ENCODE results near the gene C10orf62.

Gene C10orf62

GRCh38 chr10:97632949-97633884 is 43.7 kb downstream of the C10orf62 start, which contains the start of gene MORN4 (continued):
- TF ChIP-seq ZNF580 (tag by site-specific recombination; IDR thresholded peaks at IDR 0.05) = peak; percentile 95
- no peak for TF ChIP-seq GLI4 (tag by site-specific recombination; IDR thresholded peaks at IDR 0.05)
- no peak for TF ChIP-seq KLF7 (tag by site-specific recombination; IDR thresholded peaks at IDR 0.05; ENCODE audit: borderline replicate concordance)
- no peak for TF ChIP-seq ZNF596 (tag by site-specific recombination; IDR thresholded peaks at IDR 0.05)
- peak; percentile 96 for TF ChIP-seq GLIS2 (tag by site-specific recombination; IDR thresholded peaks at IDR 0.05)
- TF ChIP-seq ZNF48 (tag by site-specific recombination; IDR thresholded peaks at IDR 0.05) = no peak
- 0 out of 2 replicates have a peak, but pooled peaks have one; percentile 35 for TF ChIP-seq HOXD13 (CRISPR knock-in tag; IDR thresholded peaks at IDR 0.05; ENCODE audit: borderline replicate concordance)
- TF ChIP-seq ZBTB26 (tag by site-specific recombination; optimal IDR thresholded peaks at IDR 0.05) = peak; percentile 83
- no peak for TF ChIP-seq ZNF211 (tag by site-specific recombination; IDR thresholded peaks at IDR 0.05; ENCODE audit: low read depth)
- TF ChIP-seq ZNF843 (tag by site-specific recombination; IDR thresholded peaks at IDR 0.05) = no peak; the same call in none of the 2 replicates
- TF ChIP-seq ZNF391 (tag by site-specific recombination; IDR thresholded peaks at IDR 0.05; ENCODE audit: borderline replicate concordance, low read depth) = peak; percentile 54; the same call in 1 of the 2 replicates
- TF ChIP-seq ZNF488 (tag by site-specific recombination; IDR thresholded peaks at IDR 0.05) = no peak
- TF ChIP-seq ZNF223 (tag by site-specific recombination; IDR thresholded peaks at IDR 0.05) = no peak
- no peak for TF ChIP-seq AEBP2 (tag by site-specific recombination; IDR thresholded peaks at IDR 0.05; ENCODE audit: borderline replicate concordance)
- peak; percentile 68 for TF ChIP-seq ZNF2 (tag by site-specific recombination; IDR thresholded peaks at IDR 0.05)
- TF ChIP-seq ZNF239 (tag by site-specific recombination; IDR thresholded peaks at IDR 0.05) = no peak
- TF ChIP-seq ZNF549 (tag by site-specific recombination; IDR thresholded peaks at IDR 0.05) = no peak
- TF ChIP-seq KLF16 (tag by site-specific recombination; IDR thresholded peaks at IDR 0.05) = peak; percentile 89
- no peak for TF ChIP-seq ZNF555 (tag by site-specific recombination; conservative IDR thresholded peaks at IDR 0.05)
- TF ChIP-seq ZNF354C (tag by site-specific recombination; IDR thresholded peaks at IDR 0.05; ENCODE audit: borderline replicate concordance, low read depth) = no peak
- TF ChIP-seq ZBTB49 (tag by site-specific recombination; IDR thresholded peaks at IDR 0.05; ENCODE audit: low read depth) = no peak
- TF ChIP-seq ZSCAN5A (tag by site-specific recombination; IDR thresholded peaks at IDR 0.05) = peak; percentile 38; the same call in 1 of the 2 replicates
- no peak for TF ChIP-seq ZNF148 (tag by site-specific recombination; IDR thresholded peaks at IDR 0.05; ENCODE audit: borderline replicate concordance)
- no peak for TF ChIP-seq ZNF529 (tag by site-specific recombination; IDR thresholded peaks at IDR 0.05; ENCODE audit: insufficient replicate concordance)
- no peak for TF ChIP-seq ZNF404 (tag by site-specific recombination; IDR thresholded peaks at IDR 0.05)
- TF ChIP-seq ZNF639 (tag by site-specific recombination; IDR thresholded peaks at IDR 0.05) = peak; percentile 47; the same call in 1 of the 2 replicates

Data from HEK293 (cell line).